ENCODE results near the gene PICK1.
"Not testable (repeated sequence)": the region's sequence is repeated elsewhere in the genome, so short reads cannot be mapped to it uniquely, and the experiment has no call there.

PICK1 gene

DNA sequence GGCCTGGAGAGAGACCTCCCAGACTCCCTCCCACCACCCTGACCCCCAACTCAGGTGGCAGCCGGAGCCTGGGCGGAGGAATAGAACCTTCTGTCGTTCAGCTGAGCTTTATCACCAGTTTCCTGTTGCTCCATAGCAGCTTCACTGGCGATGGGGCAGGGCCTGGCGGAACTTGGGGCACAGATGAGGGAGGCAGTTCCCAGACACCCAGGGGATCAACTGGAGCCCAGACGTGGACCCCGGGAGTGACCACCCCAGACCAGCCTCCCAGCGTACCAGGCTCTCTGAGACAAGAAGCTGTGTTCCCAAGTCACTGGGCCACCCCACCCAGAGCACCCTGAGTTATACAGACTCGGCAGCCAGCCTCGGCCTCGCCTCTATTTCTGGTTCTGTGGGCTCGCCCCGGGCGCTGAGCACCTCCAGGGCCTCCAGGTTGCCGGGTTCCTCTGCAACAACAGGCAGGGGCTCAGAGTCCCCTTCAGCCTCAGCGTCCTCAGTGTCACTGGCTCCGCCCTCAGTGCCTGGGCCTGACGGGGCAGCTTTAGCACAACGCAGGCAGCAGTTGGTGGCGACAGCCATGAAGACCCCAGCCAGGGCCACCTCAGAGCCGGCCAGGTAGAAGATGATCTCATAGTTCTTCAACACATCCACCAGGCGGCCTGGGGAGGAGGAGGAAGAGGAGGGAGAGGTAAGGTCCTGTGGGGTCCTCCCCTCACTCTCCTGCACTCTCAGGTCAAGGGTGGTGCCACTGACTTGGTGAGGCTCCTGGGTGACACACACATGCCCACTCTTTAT, 21.0 kb downstream of the PICK1 start:
- DNase-seq (ENCODE audit: low read depth), result no peak
- TF ChIP-seq, protein P1, sequence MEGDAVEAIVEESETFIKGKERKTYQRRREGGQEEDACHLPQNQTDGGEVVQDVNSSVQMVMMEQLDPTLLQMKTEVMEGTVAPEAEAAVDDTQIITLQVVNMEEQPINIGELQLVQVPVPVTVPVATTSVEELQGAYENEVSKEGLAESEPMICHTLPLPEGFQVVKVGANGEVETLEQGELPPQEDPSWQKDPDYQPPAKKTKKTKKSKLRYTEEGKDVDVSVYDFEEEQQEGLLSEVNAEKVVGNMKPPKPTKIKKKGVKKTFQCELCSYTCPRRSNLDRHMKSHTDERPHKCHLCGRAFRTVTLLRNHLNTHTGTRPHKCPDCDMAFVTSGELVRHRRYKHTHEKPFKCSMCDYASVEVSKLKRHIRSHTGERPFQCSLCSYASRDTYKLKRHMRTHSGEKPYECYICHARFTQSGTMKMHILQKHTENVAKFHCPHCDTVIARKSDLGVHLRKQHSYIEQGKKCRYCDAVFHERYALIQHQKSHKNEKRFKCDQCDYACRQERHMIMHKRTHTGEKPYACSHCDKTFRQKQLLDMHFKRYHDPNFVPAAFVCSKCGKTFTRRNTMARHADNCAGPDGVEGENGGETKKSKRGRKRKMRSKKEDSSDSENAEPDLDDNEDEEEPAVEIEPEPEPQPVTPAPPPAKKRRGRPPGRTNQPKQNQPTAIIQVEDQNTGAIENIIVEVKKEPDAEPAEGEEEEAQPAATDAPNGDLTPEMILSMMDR (IDR thresholded peaks at IDR 0.05; ENCODE audit: low read depth, low read length, missing control alignments), result no peak
- no peak overlapping the region for H3K4me3 ChIP-seq (ENCODE audit: low read depth, low read length)

DNA sequence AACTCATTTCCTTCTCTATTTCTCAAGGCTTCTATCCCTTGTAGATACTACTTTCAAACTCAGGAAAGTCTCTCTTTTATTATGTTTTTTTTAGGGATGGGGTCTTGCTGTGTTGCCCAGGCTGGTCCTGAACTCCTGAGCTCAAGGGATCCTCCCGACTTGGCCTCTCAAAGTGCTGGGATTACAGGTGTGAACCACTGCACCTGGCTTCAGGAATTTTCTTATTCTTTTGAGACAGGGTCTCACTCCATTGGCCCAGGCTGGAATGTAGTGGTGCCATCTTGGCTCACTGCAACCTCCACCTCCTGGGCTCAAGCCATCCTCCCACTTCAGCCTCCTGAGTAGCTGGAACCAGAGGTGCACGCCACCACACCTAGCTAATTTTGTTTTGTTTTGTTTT, 22.0 kb downstream of the PICK1 start:
- not testable (repeated sequence) for H3K4me3 ChIP-seq (ENCODE audit: low read depth, low read length); DNase-seq (ENCODE audit: low read depth)

DNA sequence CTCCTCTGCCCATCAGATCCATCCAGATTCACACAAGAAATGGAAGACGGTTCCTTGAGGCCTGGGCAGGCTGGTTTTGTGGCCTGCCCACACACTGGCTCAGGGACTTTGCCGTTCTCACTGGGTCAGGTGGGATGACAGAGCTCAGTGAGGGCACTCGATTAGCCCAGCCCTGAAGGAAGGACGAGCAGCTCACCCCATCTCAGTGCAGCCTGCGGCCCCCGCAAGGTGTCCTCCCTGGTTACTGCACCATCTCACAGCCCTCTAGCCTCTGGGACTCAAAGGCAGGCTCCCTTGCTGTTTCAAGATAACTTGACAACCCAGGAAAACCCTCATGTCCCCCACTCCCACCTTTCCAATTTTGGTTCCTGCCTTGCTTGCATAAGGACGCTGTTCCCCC, 22.6 kb downstream of the PICK1 start:
- TF ChIP-seq, protein P1 (IDR thresholded peaks at IDR 0.05; ENCODE audit: low read depth, low read length, missing control alignments), result no peak

DNA sequence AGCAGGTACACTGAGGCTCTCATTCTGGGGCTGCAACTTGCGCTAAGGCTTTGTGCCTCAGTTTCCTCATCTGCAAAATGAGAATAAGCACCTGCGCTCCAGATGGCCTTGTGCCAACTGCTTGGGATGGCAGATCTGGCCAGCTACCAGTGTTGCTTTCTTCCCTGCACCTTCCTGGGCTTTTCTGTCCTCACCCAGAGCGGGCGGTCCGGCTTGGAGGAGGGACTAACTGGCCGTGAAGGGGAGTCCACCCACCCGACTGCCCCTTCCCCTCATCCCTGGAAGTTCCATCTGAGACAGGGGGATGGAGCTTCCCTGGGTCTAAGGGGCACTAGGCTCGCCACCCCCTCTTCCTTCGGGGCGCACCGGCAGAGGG, 23.3 kb downstream of the PICK1 start:
- TF ChIP-seq, protein P1 (IDR thresholded peaks at IDR 0.05; ENCODE audit: low read depth, low read length, missing control alignments), result no peak
- H3K4me3 ChIP-seq (ENCODE audit: low read depth, low read length), result no peak overlapping the region
- DNase-seq (ENCODE audit: low read depth), result no peak

More for the DNA sequence above, 22.6 kb downstream of the PICK1 start:
- no peak for DNase-seq (ENCODE audit: low read depth)
- no peak overlapping the region for H3K4me3 ChIP-seq (ENCODE audit: low read depth, low read length)

DNA sequence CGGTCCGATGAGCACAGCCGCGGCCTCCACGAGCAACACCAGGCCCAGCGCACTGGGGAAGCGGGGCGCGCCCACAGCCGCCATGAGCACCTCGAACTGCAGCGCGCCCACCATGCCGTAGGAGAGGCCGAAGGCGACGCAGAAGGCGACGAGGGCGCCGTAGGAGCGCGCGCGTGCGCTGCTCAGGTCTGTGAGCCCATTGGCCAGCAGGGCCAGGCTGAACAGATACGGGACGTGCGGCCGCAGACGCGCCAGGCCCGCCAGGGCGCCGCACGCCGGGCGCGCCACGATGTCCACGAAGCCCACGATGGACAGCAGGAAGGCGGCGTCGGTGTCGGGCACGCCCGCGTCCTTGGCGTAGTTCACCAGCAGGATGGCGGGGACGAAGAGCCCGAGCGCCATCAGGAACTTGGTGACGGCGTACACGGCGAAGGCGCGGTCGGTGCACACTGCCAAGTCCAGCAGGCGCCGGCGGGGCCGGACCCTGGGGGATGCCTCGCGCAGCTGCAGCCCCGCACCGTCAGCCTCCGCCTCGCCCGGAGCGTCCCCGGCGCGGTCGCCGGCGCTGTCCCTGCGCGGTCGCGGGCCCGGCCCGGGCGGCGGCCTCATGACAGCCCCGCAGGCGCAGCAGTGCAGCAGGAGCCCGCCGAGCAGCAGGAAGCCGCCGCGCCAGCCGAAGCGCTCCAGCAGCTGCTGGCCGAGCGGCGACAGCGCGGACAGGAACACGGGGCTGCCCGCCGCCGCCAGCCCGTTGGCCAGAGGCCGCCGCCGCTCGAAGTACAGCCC, 23.8 kb downstream of the PICK1 start:
- DNase-seq (ENCODE audit: low read depth), result no peak
- H3K4me3 ChIP-seq (ENCODE audit: low read depth, low read length), result no peak overlapping the region
- TF ChIP-seq, protein P1 (IDR thresholded peaks at IDR 0.05; ENCODE audit: low read depth, low read length, missing control alignments), result no peak

DNA sequence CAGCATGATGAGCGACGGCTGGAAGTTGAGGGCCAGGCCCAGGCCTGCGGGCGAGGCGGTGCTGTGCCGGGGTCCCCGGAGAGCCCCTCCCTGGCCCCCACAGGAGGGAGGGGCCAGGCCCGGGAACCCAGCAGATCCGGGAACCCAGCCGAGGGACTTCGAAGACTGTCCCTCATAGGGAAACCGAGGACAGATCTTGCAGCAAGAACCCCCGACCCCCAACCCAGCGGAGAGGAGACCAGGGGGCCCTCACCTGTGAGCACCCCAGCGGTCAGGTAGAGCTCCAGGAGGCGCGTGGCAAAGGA, 24.4 kb downstream of the PICK1 start:
- no peak overlapping the region for H3K4me3 ChIP-seq (ENCODE audit: low read depth, low read length)
- DNase-seq (ENCODE audit: low read depth), result no peak
- TF ChIP-seq, protein P1 (IDR thresholded peaks at IDR 0.05; ENCODE audit: low read depth, low read length, missing control alignments), result no peak

DNA sequence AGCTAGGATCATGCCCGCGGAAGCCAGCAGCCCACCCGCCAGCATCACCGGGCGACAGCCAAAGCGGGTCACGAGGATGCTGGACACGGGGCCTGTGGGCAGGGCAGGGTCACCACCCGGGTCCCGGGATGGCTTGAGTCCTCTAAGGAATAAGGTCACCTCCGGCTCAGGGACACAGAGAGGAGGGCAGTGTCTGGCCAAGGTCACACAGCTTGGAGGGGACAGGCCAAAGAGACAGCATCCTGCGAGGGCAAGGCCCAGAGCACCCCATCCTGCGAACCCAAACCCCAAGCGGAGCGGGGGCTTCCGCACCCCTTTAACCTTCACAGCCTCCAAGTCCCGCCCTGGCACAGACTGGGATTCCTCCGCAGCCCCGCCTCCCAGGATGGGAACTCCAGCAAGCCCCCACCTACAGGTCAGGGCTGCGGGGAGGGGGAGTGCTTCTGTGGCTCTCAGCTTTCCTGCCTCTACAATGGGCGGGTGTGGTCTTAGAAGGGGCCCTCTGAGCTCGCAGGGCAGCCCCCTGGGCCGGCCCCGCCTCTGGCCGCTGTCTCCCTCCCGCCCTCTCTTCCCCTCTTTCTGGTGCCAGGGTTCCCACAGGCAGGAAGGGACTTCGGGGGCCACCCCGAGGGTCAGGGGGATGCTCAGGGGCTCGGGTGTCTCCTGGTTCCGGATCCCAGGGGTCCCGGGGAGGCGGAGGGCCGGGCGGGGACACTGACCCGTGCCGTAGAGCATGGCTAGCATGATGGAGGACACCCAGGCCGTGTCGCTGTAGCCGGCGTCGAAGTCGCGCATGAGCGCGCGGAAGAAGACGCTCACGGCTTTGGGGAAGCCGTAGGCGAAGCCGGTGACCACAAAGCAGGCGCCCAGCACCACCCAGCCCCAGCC, 25.0 kb downstream of the PICK1 start:
- H3K4me3 ChIP-seq (ENCODE audit: low read depth, low read length), result no peak overlapping the region
- no peak for DNase-seq (ENCODE audit: low read depth)

More for the DNA sequence above, 25.0 kb downstream of the PICK1 start:
- TF ChIP-seq, protein P1 (IDR thresholded peaks at IDR 0.05; ENCODE audit: low read depth, low read length, missing control alignments), result no peak

All from GM12864 (cell line).